Left kidney (tissue), 2 donors: ENCODE measurements around the gene ATF7. TPM values are rescaled to one million over a fixed set of nuclear protein-coding genes. Genes with fewer than 3 reads are reported as not detected.

Experiments used
- DNase-seq: peaks from one replicate; pipeline ENCODE4 v3.0.0-alpha.2; 2013
- polyA plus RNA-seq: library from polyadenylated mRNA; unstranded; fragments of 120-200 nt; gene quantifications from one replicate; pipeline ENCODE4 v1.2.1, GENCODE V29; 2013; ENCODE audit not compliant: insufficient read length

ATF7 gene
- polyA plus RNA-seq, 1 donor = 52.4 TPM

- DNase-seq = no peak
Measured at GRCh38 chr12:53459097-53459496, 167.1 kb downstream of the ATF7 start.

Other genes starting within 250 kb of the ATF7 start
- 92.3 TPM for gene SP1, start 246.2 kb downstream of the ATF7 start, polyA plus RNA-seq
- gene AMHR2, start 202.5 kb downstream of the ATF7 start, polyA plus RNA-seq = 0.63 TPM
- gene PRR13, start 184.6 kb downstream of the ATF7 start, polyA plus RNA-seq = 184 TPM
- gene PCBP2, start 174.3 kb downstream of the ATF7 start, polyA plus RNA-seq = 1,185 TPM
- 38.5 TPM for gene MAP3K12, start 126.9 kb downstream of the ATF7 start, polyA plus RNA-seq
- gene TARBP2, start 125.1 kb downstream of the ATF7 start, polyA plus RNA-seq = 48.4 TPM
- 2.1 TPM for gene NPFF, start 118.9 kb downstream of the ATF7 start, polyA plus RNA-seq
- gene ATP5MC2, start 49.7 kb upstream of the ATF7 start, polyA plus RNA-seq = 483 TPM
- gene CALCOCO1, start 101.1 kb upstream of the ATF7 start, polyA plus RNA-seq = 137 TPM
- gene CISTR, start 125.6 kb upstream of the ATF7 start, polyA plus RNA-seq = not detected